Esophagus muscularis mucosa (tissue), 4 donors: ENCODE results near the gene PLXDC2.

Source experiments
- EP300 ChIP-seq: sonication (generic); formaldehyde crosslinking; IDR thresholded peaks from one replicate; pipeline ENCODE4 v1.6.1; 2017; ENCODE audit warnings: antibody characterized with exemption
- POLR2A ChIP-seq: fragments of 450-650 bp; IDR thresholded peaks from one replicate; pipeline ENCODE4 v1.6.1; 2017; ENCODE audit warnings: antibody characterized with exemption, moderate library complexity, mild to moderate bottlenecking, low read depth
- POLR2AphosphoS5 ChIP-seq, 2 donors: sonication (generic); formaldehyde crosslinking; IDR thresholded peaks; one replicate each; pipeline ENCODE4 v1.6.1; 2017; ENCODE audit warnings: antibody characterized with exemption in 2 of 2
- TF ChIP-seq, protein P1 (sequence below), 3 experiments: fragments of 200-600 bp in 2 of 3; fragments of 450-650 bp in 1 of 3; sonication (generic) in 2 of 3; IDR thresholded peaks; one replicate each; pipeline ENCODE4 v1.5.1; 2017 to 2019; ENCODE audit warnings: antibody characterized with exemption in 3 of 3, mild to moderate bottlenecking in 2 of 3, moderate library complexity in 1 of 3

DNA sequence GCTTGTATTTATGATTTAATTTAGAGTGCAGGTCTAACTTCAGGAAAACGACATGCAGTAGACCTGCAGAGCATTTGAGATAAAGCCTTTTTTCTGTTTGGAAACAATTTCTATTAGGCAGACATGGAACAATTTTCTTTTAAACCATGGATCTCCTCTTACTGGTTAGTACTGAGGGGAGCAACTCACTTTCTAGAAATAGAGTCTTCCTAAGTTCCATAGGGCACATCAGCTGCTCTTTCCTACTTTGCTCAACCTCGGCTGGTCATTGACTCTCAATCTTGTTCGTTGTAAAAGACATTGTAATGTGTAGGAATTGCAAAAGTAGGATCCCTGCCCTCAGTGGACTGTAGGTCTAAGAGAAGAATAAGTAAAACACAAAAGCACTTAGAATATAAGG is 58.0 kb downstream of the PLXDC2 start:
- TF ChIP-seq, protein P1, sequence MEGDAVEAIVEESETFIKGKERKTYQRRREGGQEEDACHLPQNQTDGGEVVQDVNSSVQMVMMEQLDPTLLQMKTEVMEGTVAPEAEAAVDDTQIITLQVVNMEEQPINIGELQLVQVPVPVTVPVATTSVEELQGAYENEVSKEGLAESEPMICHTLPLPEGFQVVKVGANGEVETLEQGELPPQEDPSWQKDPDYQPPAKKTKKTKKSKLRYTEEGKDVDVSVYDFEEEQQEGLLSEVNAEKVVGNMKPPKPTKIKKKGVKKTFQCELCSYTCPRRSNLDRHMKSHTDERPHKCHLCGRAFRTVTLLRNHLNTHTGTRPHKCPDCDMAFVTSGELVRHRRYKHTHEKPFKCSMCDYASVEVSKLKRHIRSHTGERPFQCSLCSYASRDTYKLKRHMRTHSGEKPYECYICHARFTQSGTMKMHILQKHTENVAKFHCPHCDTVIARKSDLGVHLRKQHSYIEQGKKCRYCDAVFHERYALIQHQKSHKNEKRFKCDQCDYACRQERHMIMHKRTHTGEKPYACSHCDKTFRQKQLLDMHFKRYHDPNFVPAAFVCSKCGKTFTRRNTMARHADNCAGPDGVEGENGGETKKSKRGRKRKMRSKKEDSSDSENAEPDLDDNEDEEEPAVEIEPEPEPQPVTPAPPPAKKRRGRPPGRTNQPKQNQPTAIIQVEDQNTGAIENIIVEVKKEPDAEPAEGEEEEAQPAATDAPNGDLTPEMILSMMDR (IDR thresholded peaks at IDR 0.05), result no peak
- TF ChIP-seq POLR2AphosphoS5 (IDR thresholded peaks at IDR 0.05), result no peak
- no peak for TF ChIP-seq POLR2A
- TF ChIP-seq EP300, result no peak
